Peyer's patch (tissue), 4 donors: ENCODE results near the gene LCN2. TPM values are rescaled to one million over a fixed set of nuclear protein-coding genes. Genes with fewer than 3 reads are reported as not detected.

ENCODE experiments used
- DNase-seq, 3 donors: peaks; one replicate each; pipeline ENCODE4 v3.0.0-alpha.2; 2017 to 2019
- H3K27ac ChIP-seq, 4 donors: fragments of 200-600 bp; sonication (generic); one replicate each; pipeline ENCODE4 v1.5.1; 2016 to 2019
- H3K27me3 ChIP-seq, 2 donors: fragments of 200-600 bp; sonication (generic); one replicate each; pipeline ENCODE4 v1.5.1; 2019
- H3K36me3 ChIP-seq, 3 donors: fragments of 200-600 bp; sonication (generic); one replicate each; pipeline ENCODE4 v1.5.1; 2016 to 2019
- H3K4me1 ChIP-seq, 4 donors: fragments of 200-600 bp; sonication (generic); one replicate each; pipeline ENCODE4 v1.5.1; 2016 to 2019
- H3K4me3 ChIP-seq, 4 donors: fragments of 200-600 bp; sonication (generic); 1 replicate in 3 of 4; 2 replicates in 1 of 4; pipeline ENCODE4 v1.5.1; 2016 to 2019; ENCODE audit warnings: mild to moderate bottlenecking in 1 of 4
- H3K9me3 ChIP-seq, 4 donors: fragments of 200-600 bp; sonication (generic); one replicate each; pipeline ENCODE4 v1.5.1; 2016 to 2019; ENCODE audit warnings: mild to moderate bottlenecking in 1 of 4
- POLR2A ChIP-seq, 2 donors: fragments of 450-650 bp; IDR thresholded peaks; one replicate each; pipeline ENCODE4 v1.5.1; 2017; ENCODE audit warnings: antibody characterized with exemption in 2 of 2, mild to moderate bottlenecking in 2 of 2, moderate library complexity in 2 of 2
- total RNA-seq, 4 donors: library from RNA; depleted of rRNA; stranded (reverse); fragments of >200 nt; gene quantifications; one replicate each; pipeline ENCODE4 v1.1.0, GENCODE V29; 2016
- TF ChIP-seq, protein P1 (sequence below), 6 experiments: fragments of 450-650 bp in 4 of 6; fragments of 200-600 bp in 2 of 6; sonication (generic) in 1 of 6; IDR thresholded peaks; one replicate each; pipeline ENCODE4 v1.5.1; 2017 to 2019; ENCODE audit warnings: antibody characterized with exemption in 6 of 6, mild to moderate bottlenecking in 3 of 6, moderate library complexity in 1 of 6

LCN2 gene
- total RNA-seq, 4 donors from 2014 or later = 1.9 to 191 (median 37.1) TPM

DNA sequence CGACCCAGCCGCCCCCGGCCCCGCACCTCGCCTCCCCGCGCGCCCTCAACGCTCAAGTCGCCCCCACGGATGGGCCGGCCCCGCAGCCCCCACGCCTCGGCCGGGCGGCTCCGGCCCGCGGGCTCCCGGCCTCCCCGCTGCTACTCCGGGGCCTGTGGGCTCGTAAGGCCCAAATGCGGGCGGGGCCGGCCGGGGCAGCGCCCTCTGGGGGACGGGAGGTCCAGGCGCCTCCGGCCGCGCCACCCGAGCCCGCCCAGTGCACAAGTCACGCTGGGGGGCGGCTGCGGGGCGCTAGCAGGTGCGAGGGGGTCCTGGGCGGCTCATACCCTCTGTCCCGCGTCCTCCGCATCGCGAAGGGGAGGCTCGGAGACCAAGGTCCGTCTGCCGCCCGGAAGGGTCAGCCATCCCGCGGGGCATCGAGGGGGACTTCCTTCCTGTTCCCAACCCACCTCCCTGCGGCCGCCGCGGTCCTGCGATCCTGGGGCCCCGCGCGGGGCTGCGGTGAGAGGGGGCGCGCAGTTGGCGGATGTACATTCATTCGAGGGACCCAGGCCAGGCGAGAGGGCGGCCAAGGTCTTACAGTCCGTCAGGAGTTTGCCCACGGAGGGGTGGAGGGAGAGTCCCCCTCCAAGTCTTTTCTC lies 42.3 kb downstream of the LCN2 start, which contains the start of gene CIZ1:
Gene CIZ1, minus strand, starts transcription at position 167 of the 641 bp plus-strand sequence. CDS start 715 bp downstream, outside the sequence.
- Histone ChIP-seq H3K9me3 (no peaks in the 10 kb centered on the region), H3K27me3 (no peaks in the 10 kb centered on the region), H3K4me3 (peak within 1 kb of the TSS; percentile 80 to 99 (median 82)), H3K4me1 (peaks cover 0 to 16% (median 12%) of the 10 kb centered on the region in 4 donors), H3K27ac (peak within 1 kb of the TSS; percentile 83 to 91 (median 88)), H3K36me3 (peaks cover 0 to 12% (median 0%) of the 10 kb centered on the region in 3 donors)
- peak; percentile 27 to 75 for TF ChIP-seq POLR2A (IDR thresholded peaks at IDR 0.05)
- TF ChIP-seq, protein P1, sequence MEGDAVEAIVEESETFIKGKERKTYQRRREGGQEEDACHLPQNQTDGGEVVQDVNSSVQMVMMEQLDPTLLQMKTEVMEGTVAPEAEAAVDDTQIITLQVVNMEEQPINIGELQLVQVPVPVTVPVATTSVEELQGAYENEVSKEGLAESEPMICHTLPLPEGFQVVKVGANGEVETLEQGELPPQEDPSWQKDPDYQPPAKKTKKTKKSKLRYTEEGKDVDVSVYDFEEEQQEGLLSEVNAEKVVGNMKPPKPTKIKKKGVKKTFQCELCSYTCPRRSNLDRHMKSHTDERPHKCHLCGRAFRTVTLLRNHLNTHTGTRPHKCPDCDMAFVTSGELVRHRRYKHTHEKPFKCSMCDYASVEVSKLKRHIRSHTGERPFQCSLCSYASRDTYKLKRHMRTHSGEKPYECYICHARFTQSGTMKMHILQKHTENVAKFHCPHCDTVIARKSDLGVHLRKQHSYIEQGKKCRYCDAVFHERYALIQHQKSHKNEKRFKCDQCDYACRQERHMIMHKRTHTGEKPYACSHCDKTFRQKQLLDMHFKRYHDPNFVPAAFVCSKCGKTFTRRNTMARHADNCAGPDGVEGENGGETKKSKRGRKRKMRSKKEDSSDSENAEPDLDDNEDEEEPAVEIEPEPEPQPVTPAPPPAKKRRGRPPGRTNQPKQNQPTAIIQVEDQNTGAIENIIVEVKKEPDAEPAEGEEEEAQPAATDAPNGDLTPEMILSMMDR (IDR thresholded peaks at IDR 0.05) = peak; percentile 81 to 90 (median 84)
- DNase-seq = peak; percentile 66 to 89 (median 88)

DNA sequence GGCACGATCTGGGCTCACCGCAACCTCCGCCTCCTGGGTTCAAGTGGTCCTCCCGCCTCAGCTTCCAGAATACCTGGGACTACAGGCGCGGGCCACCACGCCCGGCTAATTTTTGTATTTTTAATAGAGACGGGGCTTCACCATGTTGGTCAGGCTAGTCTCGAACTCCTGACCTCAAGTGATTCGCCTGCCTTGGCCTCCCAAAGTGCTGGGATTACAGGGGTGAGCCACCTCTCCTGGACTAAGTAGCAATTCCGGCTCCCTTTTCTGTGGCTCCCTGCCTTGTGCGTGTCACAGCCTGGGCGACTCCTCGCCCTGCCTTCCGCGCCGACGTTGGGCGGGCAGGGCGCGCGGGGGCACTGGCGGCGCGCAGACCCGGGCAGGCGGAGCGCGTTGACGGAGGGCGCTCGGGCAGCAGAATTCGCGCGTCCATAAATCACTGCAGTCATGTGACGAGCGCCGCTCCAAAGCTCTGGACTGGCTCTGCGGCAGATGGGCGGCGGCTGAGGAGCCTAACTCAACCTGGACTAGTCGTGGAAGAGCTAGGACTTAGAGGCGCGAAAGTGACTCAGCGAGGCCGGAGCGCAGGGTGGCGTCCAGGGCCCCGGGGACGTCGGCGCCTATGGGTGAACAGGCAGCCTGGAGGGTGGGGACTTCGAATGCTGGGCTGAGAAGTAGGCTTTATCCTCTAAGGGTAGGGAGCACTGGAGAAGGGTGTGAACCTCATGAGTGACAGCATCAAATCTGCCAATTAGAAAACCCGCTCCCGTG lies 43.5 kb downstream of the LCN2 start:
- TF ChIP-seq, protein P1 (IDR thresholded peaks at IDR 0.05) = peak in 4 of 6 experiments; percentile 32 to 40 (median 37)
- TF ChIP-seq POLR2A (IDR thresholded peaks at IDR 0.05) = peak; percentile 68 to 78
- Histone ChIP-seq H3K36me3 (peaks cover 0 to 6% (median 0%) of the 10 kb centered on the region in 3 donors), H3K27ac (peak overlapping the region; percentile 83 to 89 (median 86)), H3K27me3 (no peaks in the 10 kb centered on the region), H3K9me3 (no peaks in the 10 kb centered on the region), H3K4me3 (peak overlapping the region; percentile 34 to 99 (median 82)), H3K4me1 (peaks cover 0 to 16% (median 12%) of the 10 kb centered on the region in 4 donors)
- DNase-seq = peak; percentile 55 to 94 (median 93)

DNA sequence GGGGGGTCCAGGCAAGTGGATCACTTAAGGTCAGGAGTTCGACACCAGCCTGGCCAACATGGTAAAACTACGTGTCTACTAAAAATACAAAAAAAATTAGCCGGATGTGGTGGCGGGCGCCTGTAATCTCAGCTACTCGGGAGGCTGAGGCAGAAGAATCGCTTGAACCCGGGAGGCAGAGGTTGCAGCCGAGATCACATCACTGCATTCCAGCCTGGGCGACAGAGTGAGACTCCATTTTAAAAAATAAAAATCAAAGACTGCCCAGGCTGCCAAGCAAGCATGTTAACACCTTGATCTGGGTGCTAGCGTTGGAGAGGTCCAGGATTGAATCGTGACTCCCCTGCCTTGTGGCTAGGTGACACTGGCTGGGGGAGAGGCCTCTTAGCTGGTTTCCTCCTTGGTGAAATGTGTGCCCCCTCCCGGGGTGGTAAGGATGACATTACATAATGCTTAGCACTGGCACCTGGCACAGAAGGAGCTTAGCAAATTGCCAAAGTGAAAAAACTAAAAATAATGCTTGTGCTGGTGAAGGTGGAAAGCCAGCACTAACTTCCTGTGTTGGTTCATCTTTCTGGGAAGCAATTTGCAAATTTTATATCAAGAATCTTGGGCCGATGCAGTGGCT lies 44.3 kb downstream of the LCN2 start:
- DNase-seq = no peak
- H3K4me1 ChIP-seq = peaks cover 0 to 16% (median 12%) of the 10 kb centered on the region in 4 donors
- peaks cover 0 to 1% (median 0%) of the 10 kb centered on the region in 3 donors for H3K36me3 ChIP-seq
- no peak for TF ChIP-seq POLR2A (IDR thresholded peaks at IDR 0.05)
- TF ChIP-seq, protein P1 (IDR thresholded peaks at IDR 0.05) = no peak
- H3K27ac ChIP-seq = peak overlapping the region in 3 of 4 donors; percentile 83 to 88 (median 83)
- peak overlapping the region in 1 of 4 donors; percentile 81 for H3K4me3 ChIP-seq
- no peaks in the 10 kb centered on the region for H3K9me3 ChIP-seq
- H3K27me3 ChIP-seq = no peaks in the 10 kb centered on the region

DNA sequence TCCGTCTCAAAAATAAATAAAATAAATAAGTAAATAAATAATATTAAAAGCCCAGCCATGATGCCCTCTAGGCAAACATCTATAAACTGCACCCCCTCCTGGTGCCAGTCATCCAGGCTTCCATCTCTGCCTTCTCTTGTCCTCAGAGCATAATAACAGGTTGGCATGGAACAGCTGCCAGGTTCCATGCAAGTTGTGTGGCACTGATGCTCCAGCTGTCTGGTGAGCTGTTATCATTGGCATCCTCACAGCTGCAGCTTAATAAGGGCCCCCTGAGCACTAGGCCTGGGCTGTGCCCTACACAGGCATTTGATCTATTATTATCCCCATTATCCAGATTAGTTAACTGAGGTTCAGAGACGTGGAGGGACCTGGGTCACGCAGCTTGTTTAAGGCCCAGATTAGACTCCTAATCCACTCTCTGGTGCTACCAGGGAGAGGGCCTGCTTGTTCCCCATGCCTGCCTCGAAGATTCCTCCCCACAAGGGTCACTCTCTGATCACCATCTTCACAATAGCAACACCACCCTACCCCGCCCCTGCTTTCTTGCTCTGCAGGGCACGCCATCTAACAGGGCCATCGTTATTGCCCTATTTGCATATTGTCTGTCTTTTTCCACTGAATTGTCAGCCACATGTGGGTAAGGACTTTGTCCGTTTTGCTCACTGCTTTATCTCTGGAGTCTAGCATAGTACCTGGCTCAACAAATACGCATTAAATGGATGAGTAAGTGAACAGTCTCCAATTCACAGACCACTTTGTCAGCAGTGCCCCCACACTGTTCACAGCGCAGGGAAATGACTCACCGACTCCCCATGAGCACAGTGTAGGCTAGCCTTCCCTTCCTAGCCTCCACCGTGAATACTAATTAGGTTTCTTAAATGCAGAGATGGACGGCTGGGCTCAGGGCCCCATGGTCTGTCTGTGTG lies 52.5 kb downstream of the LCN2 start:
- no peaks in the 10 kb centered on the region for H3K9me3 ChIP-seq
- DNase-seq = no peak
- TF ChIP-seq, protein P1 (IDR thresholded peaks at IDR 0.05) = no peak
- TF ChIP-seq POLR2A (IDR thresholded peaks at IDR 0.05) = no peak
- H3K27ac ChIP-seq = no peak overlapping the region
- no peaks in the 10 kb centered on the region for H3K36me3 ChIP-seq
- H3K27me3 ChIP-seq = no peaks in the 10 kb centered on the region
- H3K4me1 ChIP-seq = peaks cover 0 to 17% (median 9%) of the 10 kb centered on the region in 4 donors
- no peak overlapping the region for H3K4me3 ChIP-seq
